Kidney glomerular epithelial cell (primary cell): ENCODE measurements around the gene ADAT3.
"Not testable (repeated sequence)": the region's sequence is repeated elsewhere in the genome, so short reads cannot be mapped to it uniquely, and the experiment has no call there.

Source experiments
- DNase-seq: peaks from one replicate; lab custom pipeline; 2025; lab: John Stamatoyannopoulos, UW

The ADAT3 gene

DNA sequence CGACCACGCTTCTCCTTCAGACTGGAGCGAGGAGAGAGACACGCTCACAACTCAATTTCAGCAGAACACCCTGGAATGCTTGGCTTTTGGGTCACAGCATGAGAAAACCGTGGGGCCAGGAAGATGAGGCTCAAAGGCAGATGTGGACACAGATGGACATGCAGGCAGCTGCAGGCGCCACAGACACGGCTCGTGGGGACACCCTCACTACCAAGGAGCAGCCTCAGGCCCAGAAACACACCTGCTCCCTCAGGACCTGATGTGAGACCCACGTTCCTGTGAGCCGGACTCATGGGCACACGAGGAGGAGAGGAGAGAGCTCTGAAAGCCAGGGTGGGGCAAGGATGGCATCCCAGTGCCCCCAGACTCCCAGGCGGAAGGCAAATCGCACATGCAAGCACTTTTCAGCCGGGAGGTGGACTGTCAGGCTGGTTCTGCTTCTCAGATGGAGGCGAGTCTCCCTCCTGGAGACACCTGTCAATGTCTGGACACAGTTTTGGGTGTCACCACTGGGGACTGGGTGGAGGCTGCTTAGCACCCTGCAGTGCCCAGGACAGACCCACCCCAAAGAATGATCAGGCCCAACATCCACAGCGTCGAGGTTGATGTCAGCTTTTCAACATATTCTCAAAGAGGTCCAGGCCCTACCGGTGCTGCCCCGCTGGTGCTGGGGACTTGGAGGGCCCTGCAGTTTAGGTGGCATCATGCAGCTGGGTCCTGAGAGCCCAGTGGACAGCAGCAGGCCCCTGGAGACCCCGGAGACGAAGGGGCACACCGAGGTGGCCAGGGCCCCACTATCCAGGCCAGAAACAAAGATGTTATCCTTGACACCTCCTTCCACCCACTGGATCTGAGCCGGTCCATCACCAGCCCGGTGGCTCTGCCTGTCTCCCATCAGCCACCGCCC, 22.2 kb upstream of the ADAT3 start:
- no peak for DNase-seq

- no peak for DNase-seq
Observed at GRCh38 chr19:1883784-1884183, 21.4 kb upstream of the ADAT3 start.

DNA sequence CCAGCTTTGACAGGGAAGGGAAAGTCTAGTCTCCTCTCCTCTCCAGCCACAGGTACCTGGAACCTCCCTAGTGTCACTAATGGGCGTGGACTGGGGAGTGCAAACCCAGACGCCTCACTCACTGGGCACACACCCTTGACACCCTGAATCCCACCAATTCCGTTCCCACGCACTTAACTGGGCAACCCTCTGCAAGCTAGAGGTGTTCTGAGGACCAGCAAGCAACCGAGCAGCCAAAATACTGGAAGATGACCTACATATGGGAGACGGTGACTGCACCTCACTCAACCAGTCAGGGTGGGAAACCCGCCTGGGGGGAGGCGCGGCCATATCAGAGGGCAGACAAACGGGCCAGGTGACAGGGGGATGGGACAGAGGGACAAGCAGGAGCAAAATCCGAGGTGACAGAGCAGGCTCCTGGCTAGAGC, 20.9 kb upstream of the ADAT3 start:
- no peak for DNase-seq

DNA sequence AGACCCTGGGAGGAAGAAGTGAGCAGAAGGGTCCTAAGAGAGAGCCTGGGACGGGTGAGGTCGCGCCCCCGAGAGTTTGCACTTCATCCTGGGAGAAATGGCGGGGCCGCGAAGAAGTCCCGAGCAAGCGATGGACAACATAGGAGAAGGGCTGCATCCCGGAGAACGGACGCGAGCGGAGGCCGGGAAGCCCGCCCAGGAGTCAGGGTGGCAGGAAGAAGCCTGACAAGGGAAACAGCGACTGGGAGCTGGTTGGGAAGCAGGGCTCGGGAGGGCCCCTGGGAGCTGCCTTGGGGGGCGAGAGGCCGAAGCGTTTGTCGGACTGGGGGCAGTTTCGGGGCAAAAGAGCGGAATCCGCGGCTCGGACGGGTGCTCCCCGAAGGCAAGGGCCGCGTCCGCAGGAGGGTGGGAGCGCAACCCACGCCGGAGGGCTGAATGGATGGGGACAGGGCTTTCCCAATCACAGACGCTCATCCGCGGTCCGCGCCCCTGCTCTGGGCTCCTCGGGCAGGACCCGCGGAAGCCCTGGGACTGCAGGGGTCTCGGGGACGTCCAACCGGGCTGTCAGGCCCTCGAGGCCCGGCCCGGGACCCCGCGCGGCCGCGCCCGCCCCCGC, 20.4 kb upstream of the ADAT3 start:
- DNase-seq = no peak

DNA sequence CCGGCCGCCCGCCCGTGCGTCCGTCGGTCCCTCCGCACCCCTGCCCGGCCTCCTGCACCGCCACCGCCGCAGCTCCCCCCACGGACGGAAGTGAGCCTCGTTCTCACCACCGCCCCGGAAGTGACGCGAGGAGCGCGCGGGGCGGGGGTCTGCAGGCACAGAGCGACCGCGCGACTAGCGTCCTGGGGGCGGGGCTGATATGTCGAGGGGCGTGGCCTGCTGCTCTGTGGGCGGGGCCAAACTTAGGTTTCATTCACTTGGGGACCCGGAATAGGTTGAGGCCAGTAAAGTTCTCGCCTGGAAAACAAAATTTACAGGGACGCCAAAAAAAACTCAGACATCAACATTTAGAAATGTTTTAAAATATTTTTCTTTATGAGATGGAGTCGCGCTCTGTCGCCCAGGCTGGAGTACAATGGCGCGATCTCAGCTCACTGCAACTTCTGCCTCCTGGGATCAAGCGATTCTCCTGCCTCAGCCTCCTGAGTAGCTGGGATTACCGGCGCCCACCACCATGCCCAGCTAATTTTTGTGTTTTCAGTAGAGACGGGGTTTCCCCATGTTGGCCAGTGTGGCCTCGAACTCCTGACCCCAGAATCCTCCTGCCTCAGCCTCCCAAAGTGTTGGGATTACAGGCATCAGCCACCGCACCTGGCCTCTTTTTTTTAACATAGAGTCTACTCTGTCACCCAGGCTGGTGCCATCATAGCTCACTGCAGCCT, 19.6 kb upstream of the ADAT3 start, which contains the start of gene ABHD17A:
ABHD17A (minus strand) TSS at position 99 of the 722 bp plus-strand sequence. CDS start 3,930 bp downstream, outside the sequence.
- peak; percentile 52 for DNase-seq

DNA sequence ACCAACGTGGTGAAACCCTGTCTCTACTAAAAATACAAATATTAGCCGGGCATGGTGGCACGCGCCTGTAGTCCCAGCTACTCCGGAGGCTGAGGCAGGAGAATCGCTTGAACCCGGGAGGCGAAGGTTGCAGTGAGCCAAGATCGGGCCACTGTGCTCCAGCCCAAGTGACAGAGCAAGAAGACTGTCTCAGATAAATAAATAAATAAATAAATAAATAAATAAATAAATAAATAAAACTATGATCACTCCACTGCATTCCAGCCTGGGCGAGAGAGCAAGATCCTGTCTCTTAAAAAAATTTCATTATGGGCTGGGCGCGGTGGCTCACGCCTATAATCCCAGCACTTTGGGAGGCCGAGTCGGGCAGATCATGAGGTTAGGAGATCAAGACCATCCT, 18.8 kb upstream of the ADAT3 start:
- not testable (repeated sequence) for DNase-seq

GRCh38 chr19:1888385-1888784, 16.8 kb upstream of the ADAT3 start:
- no peak for DNase-seq

DNA sequence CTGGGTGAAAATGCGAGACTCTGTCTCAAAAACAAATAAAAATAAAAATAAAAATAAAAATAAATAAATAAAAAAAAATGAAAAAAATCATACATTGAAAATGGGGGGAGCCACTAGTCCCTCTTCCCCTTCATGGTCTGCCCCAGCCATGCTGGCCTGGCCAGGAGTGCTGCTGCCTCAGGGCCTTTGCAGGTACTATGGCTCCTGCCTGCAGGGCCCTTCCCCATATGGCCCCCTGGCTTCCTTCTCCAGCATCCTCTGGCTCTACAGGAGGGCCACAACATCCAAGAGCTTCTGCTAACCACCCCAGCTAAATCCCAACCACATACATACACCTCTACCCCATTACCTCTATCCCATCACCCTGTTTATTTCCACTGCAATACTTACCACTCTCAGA, 15.3 kb upstream of the ADAT3 start:
- DNase-seq = no peak

GRCh38 chr19:1893791-1894190, 11.4 kb upstream of the ADAT3 start:
- no peak for DNase-seq

DNA sequence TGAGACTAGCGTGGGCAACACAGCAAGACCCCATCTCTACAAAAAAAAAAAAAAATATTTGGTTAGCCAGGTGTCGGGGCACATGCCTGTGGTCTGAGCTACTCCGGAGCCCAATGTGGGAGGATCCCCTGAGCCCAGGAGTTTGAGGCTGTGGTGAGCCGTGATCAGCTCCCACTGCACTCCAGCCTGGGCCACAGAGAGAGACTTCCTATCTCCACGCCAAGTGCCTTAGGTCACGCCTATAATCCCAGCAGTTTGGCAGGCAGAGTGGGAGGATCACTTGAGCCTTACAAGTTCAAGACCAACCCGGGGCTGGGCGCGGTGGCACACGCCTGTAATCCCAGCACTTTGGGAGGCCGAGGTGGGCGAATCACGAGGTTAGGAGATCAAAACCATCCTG, 8.7 kb upstream of the ADAT3 start:
- DNase-seq = no peak

GRCh38 chr19:1901940-1902404, 3.2 kb upstream of the ADAT3 start:
- DNase-seq = no peak

- DNase-seq = no peak
Observed at GRCh38 chr19:1902923-1903322, 2.3 kb upstream of the ADAT3 start.

- DNase-seq = no peak
Observed at GRCh38 chr19:1904860-1905109, 414 bp upstream of the ADAT3 start.

- DNase-seq = no peak
Observed at GRCh38 chr19:1905863-1906375, 720 bp downstream of the ADAT3 start.

- no peak for DNase-seq
Observed at GRCh38 chr19:1906985-1907562, 1.9 kb downstream of the ADAT3 start.

DNA sequence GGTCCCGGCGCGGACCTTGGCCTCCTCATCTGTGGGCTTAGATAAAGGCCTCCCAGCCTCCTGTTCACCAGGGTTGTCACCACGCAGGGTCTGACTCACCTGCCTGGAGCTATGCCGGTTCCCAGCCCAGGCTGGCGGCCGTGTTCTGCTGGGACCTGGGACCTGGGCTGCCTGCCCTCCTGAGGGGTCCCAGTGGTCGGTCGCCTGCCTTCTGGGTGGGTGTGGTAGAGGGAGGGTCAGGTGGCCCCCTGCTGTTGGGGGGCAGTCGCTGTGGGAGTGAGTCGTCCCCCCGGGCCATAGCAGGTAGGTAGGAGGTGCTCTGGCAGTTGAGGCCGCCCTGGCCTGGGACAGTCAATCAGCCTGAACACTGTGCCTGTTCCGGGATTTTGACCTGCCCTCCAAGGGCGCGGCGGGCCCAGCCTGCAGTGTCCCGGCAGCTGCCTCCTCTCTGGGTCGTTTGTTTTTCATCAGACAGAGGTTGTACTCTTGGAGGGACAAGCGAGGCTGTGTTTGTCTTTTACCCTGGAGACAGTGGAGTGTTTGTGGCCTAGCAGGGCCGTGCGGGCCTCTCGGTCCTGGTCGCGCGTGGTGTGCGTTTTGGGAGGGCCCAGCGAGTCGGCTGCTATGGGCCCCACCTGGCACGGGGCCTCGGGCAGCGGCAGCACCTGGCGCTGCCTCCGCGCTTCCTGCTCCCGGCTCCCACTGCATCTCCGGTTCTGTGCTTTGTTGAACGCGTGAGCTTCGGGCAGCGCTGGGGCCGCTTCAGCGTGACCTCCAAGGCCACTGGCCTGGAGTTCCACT, 2.6 kb downstream of the ADAT3 start:
- DNase-seq = peak; percentile 23

GRCh38 chr19:1908364-1908678, 3.1 kb downstream of the ADAT3 start:
- no peak for DNase-seq

DNA sequence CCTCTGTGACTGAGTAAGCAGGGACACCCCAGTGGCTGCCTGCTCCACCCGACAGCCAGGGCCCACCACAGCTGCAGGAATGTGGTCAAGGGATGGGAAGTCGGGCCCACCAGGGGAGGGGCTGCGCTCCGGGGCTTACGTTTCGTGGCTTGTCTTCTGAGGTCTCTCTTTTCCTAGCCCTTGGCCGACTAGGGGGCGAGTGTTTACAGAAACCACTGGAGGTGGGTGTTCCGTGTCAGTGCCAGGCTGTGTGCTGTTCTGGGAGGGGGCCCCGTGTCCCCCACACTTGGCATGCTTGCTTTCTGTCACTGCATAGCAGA, 4.5 kb downstream of the ADAT3 start:
- no peak for DNase-seq

GRCh38 chr19:1910177-1910576, 5.0 kb downstream of the ADAT3 start:
- DNase-seq = no peak

- no peak for DNase-seq
Observed at GRCh38 chr19:1911098-1911497, 5.9 kb downstream of the ADAT3 start.

DNA sequence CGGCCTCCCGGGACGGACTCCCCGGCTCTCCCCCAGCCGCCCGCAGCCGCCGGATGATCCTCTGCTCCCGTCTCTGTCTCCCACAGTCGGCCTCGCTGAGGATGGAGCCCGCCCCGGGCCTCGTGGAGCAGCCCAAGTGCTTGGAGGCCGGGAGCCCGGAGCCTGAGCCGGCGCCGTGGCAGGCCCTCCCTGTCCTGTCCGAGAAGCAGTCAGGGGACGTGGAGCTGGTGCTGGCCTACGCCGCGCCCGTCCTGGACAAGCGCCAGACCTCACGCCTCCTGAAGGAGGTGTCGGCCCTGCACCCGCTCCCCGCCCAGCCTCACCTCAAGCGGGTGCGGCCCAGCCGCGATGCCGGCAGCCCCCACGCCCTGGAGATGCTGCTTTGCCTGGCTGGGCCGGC, 6.8 kb downstream of the ADAT3 start:
- no peak for DNase-seq
